GM19395 (cell line): Measurements from ENCODE around the gene TTYH1.

Experiments used
- ATAC-seq: cut with Tn5 transposase; IDR thresholded peaks from one replicate; pipeline ENCODE4 v1.9.1; 2021; ENCODE audit warnings: mild to moderate bottlenecking, moderate library complexity; ENCODE audit not compliant: unreplicated experiment

The TTYH1 gene

DNA sequence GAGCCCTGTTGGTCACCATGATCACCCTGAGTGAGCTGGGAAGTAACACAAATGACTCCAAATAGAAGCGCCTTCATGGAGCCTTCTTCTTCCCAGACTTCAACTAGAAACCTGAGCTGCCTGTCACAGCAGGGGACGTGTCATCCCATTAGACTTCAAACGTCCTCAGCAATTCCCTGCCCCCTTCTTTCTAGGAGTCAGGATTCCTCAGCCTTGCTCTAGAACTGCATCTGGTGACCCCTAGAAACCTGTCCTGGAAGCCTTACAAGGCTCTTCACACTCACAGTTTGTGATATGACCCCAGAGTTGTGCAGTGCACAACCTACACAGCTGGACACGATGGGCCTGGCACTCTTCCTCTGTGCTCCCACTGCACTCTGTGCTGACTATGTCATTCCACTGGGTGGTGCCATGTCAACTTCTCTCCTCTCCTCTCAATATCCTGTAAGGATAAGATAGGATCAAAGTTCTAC is 23.6 kb upstream of the TTYH1 start:
- no peak for ATAC-seq

- no peak for ATAC-seq
Observed at GRCh38 chr19:54392105-54392504, 23.2 kb upstream of the TTYH1 start.

DNA sequence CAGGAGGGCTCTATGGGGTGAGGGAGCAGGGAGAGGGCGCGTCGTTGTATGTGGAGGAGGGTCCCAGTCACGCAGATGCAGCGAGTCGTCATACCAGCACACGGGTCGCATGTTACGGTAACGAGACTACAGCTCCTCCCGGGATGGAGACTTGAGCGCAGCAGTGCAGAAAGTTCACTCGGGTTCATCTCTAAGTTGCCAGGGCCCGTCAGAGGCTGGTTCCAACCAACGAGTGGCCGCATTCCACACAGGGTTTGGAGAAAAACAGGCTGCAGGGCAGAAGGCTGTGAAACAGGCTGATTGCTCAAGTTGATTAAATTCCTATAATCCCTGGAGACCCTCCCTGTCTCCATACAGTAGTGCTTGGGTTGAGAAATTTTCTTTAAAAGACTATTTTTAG is 21.9 kb upstream of the TTYH1 start:
- ATAC-seq, result no peak

DNA sequence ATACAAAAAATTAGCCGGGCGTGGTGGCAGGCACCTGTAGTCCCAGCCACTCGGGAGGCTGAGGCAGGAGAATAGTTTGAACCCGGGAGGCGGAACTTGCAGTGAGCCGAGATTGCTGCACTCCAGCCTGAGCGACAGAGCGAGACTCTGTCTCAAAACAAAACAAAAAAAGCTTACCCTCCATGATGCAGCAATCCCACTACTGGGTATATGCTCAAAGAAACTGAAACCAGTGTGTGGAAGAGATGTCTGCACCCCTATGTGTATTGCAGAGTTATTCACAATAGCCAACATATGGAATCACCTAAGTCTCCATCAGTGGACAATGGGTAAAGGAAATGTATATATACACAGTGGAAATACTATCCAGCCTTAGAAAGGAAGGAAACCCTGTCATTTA is 19.6 kb upstream of the TTYH1 start:
- no peak for ATAC-seq

DNA sequence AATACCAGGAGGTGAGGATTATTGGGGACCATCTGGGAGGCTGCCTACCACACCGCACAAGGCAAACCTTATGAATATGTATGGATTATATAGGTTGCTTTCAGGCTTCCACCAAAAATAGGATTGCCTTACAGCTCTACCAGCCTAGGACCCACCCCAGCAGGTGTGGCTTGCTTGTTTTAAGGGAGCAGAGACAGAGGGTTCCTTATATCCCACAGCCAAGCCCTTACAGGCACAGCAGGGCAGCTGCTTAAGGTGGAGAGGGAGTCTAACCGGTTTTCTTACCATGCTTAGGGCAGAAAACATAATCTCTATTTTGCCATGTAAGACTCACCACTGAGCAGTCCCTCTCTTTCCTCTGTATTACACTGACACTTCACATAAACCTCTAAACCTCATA is 16.1 kb upstream of the TTYH1 start:
- no peak for ATAC-seq

GRCh38 chr19:54400913-54401312 is 14.4 kb upstream of the TTYH1 start:
- no peak for ATAC-seq

DNA sequence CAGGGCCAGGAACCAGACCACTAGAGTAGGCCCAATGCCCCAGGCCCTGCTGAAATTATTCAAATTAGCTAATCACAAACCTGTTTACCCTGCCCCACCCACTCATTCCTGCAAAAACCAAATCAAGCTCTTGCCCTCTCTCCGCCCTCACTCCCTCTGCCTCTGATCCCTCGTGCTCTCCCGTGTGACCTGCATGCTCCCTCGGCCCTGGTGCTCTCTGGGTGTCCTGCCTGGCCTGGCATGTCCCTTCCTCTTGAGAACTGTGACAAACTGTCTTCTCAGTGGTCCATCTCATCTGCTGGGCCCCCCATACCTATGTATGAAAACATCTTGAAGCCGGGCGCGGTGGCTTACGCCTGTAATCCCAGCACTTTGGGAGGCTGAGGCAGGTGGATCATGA is 12.2 kb upstream of the TTYH1 start:
- ATAC-seq, result no peak

DNA sequence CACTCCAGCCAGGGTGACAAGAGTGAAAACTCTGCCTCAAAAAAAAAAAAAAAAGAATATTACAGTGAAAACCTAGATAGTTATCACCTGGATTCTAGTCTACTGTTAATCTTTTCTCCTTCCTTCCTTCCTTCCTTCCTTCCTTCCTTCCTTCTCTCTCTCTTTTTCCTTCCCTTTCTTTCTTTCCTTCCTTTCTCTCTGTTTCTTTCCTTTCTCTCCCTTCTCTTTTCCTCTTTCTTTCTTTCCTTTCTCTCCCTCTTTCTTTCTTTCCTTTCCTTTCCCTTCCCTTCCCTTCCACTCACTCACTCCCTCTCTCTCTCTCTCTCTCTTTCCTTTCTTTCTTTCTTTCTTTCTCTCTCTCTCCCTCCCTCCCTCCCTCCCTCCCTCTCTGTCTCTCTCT is 9.6 kb upstream of the TTYH1 start:
- no peak for ATAC-seq

DNA sequence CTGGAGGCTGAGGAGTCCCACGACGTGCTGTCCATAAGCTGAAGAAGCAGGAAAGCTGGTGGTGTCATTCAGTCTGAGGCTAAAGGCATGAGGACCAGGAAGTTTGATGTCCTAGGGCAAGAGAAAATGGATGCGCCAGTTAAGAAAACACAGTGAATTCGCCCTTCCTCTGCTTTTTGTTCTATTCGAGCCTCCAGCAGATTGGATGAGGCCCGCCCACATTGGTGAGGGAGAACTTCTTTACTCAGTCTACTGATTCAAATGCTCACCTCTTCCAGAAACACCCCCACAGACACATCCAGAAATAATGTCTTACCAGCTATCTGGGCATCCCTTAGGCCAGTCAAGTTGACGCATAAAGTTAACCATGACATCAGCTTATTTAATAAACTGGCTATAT is 7.5 kb upstream of the TTYH1 start:
- ATAC-seq, result no peak

DNA sequence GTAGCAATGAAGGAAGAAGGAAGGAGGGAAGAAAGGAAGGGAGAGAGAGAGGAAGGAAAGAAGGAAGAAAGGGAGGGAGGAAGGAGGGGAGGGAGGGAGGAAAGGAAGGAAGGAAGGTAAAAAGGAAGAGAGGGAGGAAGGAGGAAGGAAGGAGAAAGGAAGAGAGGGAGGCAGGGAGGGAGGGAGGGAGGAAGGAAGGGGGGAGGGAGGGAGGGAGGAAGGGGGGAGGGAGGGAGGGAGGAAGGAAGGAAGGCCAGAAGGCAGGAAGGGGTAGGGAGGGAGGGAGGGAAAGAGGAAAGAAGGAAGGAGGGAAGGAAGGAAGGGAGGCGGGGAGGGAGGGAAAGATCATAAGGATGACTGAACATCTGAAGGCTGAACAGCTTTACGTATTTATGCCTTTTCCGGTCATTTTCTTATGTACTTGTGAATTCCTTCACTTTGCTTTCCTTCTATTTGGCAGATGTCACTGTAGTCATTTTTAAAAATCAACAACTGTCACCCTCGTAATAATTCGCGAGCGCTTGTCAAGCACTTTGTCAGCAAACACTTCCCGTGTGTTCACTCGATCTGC is 6.7 kb upstream of the TTYH1 start:
- ATAC-seq, result no peak

DNA sequence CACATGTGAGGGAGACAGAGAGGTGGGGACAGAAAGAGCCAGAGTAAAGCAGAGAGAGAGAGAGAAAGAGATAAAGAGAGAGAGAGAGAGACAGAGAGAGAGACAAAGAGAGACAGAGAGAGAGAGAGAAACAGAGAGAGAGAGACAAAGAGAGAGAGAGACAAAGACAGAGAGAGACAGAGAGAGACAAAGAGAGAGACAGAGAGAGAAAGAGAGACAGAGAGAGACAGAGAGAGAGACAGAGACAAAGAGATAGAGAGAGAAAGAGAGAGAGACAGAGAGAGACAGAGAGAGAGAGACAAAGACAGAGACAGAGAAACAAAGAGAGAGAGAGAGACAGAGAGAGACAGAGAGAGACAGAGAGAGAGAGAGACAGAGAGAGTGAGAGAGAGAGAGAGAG is 4.2 kb upstream of the TTYH1 start:
- no peak for ATAC-seq

DNA sequence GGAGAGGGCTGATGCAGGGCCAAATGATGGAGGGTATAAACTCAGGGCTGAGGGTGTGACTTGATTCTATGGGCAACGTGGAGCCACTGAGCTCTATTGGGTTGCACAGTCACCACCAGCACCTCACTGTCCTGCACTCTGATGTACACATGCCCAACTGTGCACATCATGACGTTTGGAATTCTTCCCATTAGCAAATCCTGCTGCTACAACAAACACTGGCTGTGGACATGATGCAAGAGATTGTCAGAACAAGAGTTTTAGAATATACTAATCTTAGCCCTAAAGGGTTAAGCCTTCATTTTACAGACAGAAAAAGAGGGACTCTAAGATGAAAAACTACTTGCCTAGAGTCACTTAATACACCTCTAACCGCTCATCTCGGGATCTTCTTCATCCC is 2.4 kb upstream of the TTYH1 start:
- no peak for ATAC-seq

DNA sequence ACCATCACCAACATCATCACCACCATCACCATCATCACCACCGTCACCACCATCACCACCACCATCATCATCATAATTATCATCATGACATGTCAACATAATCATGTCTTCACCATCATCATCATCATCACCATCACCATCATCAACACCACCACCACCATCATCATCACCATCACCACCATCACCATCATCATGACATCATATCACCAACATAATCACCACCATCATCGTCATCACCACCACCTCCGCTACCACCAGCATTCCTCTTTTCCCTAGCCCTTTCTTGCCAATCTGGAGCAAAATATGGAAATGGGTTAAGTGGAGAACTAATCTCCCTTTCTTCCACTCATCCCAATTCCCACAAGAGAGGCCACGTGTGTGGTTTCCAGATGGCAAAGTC is 1.1 kb upstream of the TTYH1 start:
- no peak for ATAC-seq

DNA sequence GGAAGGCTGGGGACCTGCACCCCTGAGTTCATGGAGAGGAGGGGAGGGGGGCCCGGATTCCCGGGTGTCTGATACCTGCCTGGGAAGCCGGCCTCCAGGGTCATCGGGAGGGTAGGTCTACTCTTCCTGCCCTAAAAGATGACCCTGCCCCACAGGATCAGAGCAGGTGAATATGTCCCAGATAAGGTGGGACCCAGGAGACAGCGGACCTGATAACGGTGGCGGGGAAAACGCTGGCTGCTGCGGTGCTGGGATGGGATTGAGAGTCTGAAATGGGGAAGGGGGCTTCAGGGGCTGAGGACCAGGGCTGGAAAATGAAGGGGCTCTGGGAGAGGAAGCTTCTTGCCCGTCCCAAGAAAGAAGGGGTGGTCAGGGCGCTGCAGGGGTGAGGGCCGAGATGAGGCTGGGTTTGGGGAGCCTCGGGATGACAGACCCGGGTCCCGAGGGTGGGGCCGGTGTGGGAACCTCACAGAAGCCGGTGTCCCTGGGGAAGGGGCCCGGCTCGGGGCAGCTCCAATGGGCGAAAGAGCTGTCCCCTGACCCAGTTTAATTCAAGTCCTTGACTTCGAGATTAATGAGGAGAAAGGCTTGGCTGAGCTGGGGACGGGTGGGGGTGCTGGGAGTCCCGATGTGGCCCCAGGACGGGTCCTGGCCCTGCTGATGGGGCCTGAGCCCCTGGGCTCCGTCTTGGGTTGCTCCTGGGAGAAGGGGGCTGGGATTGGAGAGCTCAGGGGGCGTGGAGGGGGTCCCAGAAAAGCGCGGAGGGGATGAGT is 823 bp downstream of the TTYH1 start:
- no peak for ATAC-seq

- no peak for ATAC-seq
Observed at GRCh38 chr19:54416695-54417491, 1.6 kb downstream of the TTYH1 start.

DNA sequence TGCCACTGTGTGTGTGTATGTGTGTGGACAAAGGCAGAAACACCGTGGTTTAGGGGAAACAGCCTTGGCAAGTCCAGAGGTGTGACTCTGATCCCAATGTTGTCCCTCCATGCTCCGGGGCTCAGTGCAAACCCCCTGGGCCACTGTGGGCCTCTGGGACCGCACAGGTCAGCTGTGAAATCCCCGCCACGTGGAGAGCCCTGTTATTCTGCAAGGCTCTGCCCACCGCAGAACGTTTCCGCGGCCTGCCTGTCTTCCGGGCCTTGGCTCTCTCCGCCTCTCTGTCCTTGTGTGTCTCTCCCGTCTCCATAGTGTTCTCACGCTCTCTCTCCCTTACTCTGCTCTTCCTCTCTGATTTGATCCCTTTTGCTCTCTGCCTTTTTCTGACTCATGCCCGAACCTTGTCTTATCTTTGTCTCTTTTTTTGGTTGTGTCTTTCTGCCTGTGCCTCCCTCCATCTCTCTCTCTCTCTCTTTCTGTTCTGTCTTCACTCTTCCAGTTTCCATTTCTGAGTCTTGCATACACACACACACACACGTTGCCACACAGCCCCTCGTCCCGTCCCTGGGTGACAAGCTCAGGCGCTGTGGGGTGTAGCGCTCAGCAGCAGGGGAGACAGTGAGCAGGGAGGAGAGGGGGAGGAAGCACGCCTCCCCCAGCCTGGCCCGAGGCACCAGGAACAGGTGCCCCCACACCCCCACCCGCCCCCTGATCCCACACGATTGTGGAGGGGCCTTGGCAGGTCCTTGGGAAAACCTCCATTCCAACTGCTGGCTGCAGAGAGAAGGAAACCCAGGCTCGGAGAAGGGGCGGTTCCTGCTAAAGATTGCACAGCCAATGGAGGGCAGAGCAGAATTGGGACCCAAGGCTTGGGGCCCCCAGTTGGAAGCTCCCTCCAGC is 3.0 kb downstream of the TTYH1 start:
- ATAC-seq, result no peak

- no peak for ATAC-seq
Observed at GRCh38 chr19:54418930-54419800, 3.9 kb downstream of the TTYH1 start.

DNA sequence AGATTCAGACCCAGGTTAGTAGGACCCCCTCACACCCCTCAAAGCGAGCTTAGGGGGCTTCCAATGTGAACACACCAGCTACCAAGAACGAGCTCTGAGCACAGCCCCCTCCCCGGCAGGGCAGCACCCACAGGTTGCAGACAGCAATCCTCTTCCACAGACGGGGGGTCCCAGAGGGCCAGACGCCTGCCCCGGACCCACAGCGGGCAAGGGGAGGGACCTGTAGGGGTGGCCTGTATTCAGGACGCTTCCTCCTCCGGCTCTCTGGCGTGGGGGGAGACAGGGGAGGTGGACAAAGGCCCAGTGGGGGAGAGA is 4.8 kb downstream of the TTYH1 start:
- ATAC-seq, result no peak

- no peak for ATAC-seq
Observed at GRCh38 chr19:54420383-54421168, 5.3 kb downstream of the TTYH1 start.

DNA sequence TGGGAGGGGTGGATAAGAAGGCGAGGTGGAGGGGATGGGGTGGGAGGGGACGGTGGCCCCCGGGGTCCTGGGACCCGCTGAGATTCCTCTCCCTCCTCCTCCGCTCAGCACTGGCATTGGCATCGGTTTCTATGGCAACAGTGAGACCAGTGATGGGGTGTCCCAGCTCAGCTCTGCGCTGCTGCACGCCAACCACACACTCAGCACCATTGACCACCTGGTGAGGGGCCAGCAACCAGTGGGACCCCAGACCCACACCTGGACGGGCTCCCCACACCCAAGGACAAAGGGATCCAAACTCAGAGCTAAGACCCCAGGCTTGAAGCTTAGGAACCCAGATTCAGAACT is 5.9 kb downstream of the TTYH1 start:
- ATAC-seq, result no peak
